Globus pallidus (tissue), 1 donor: Measurements from ENCODE around the gene MRPL12.
"Not testable (repeated sequence)": the region's sequence is repeated elsewhere in the genome, so short reads cannot be mapped to it uniquely, and the experiment has no call there.

Experiments
- DNase-seq: peaks from one replicate; pipeline ENCODE4 v3.0.0-alpha.2; 2015; ENCODE audit warnings: low spot score

Gene MRPL12

GRCh38 chr17:81702934-81703746 is at the start of gene MRPL12:
TSS of gene MRPL12 (plus strand) at chr17:81703367. CDS start at chr17:81703502, 135 bp downstream.
- DNase-seq: peak; percentile 94

GRCh38 chr17:81655378-81656117 is 47.6 kb upstream of the MRPL12 start:
- DNase-seq: no peak

GRCh38 chr17:81656118-81656743 is 46.9 kb upstream of the MRPL12 start, which contains the start of gene PDE6G:
TSS of gene PDE6G (minus strand) at chr17:81656542. CDS start at chr17:81653305, 3,237 bp downstream.
- DNase-seq: no peak

GRCh38 chr17:81656835-81657234 is 46.3 kb upstream of the MRPL12 start:
- DNase-seq: no peak

- DNase-seq: no peak
Observed at GRCh38 chr17:81659038-81659437, 44.1 kb upstream of the MRPL12 start.

- no peak for DNase-seq
Observed at GRCh38 chr17:81660441-81660840, 42.7 kb upstream of the MRPL12 start.

- no peak for DNase-seq
Observed at GRCh38 chr17:81662002-81662401, 41.2 kb upstream of the MRPL12 start.

GRCh38 chr17:81664051-81664470 is 39.1 kb upstream of the MRPL12 start:
- DNase-seq: no peak

- DNase-seq: no peak
Observed at GRCh38 chr17:81665205-81666091, 37.7 kb upstream of the MRPL12 start.

- no peak for DNase-seq
Observed at GRCh38 chr17:81666092-81666341, 37.1 kb upstream of the MRPL12 start.

GRCh38 chr17:81666342-81667191 is 36.6 kb upstream of the MRPL12 start, which contains the start of the genes CCDC137 and OXLD1:
TSS of gene CCDC137 (plus strand) at chr17:81666737. CDS start at chr17:81666767, 30 bp downstream.
TSS of gene OXLD1 (minus strand) at chr17:81666605. CDS start at chr17:81666577, 28 bp downstream.
- peak; percentile 92 for DNase-seq

GRCh38 chr17:81667754-81668153 is 35.4 kb upstream of the MRPL12 start:
- no peak for DNase-seq

GRCh38 chr17:81672504-81672903 is 30.7 kb upstream of the MRPL12 start:
- DNase-seq: no peak

- DNase-seq: no peak
Observed at GRCh38 chr17:81672954-81673353, 30.2 kb upstream of the MRPL12 start.

- no peak for DNase-seq
Observed at GRCh38 chr17:81673561-81674258, 29.5 kb upstream of the MRPL12 start.

GRCh38 chr17:81675515-81676221 is 27.5 kb upstream of the MRPL12 start:
- DNase-seq: not testable (repeated sequence)

GRCh38 chr17:81676906-81677305 is 26.3 kb upstream of the MRPL12 start:
- DNase-seq: no peak

GRCh38 chr17:81680150-81680549 is 23.0 kb upstream of the MRPL12 start:
- no peak for DNase-seq

- DNase-seq: no peak
Observed at GRCh38 chr17:81681672-81682071, 21.5 kb upstream of the MRPL12 start.
